Posterior cingulate gyrus (tissue), 11 donors: Measurements from ENCODE around the gene RAD51B.

Experiments used
- DNase-seq, 10 donors: peaks; one replicate each; pipeline versions ENCODE4 v3.0.0 to v3.0.0-alpha.2; 2020 to 2021; ENCODE audit warnings: mixed read lengths in 3 of 10
- intact Hi-C: fragments of 100-400 bp; cut with DNase I; formaldehyde crosslinking; loops from one replicate; pipeline ENCODE4 v1.15.1; 2023

The RAD51B gene

GRCh38 chr14:68401855-68402254 lies 582.3 kb downstream of the RAD51B start:
- intact Hi-C loops: loop anchor here (10.0 kb wide), 1 partner anchor 147 kb away; no protein-coding TSS in a partner anchor

GRCh38 chr14:68402525-68403101 lies 583.0 kb downstream of the RAD51B start:
- no peak for DNase-seq
- intact Hi-C loops: loop anchor here (10.0 kb wide), 1 partner anchor 148 kb away; no protein-coding TSS in a partner anchor

More at GRCh38 chr14:68401855-68402254, 582.3 kb downstream of the RAD51B start:
- no peak for DNase-seq

GRCh38 chr14:68403191-68404145 lies 583.9 kb downstream of the RAD51B start:
- DNase-seq: no peak
- intact Hi-C loops: loop anchor here (10.0 kb wide), 1 partner anchor 149 kb away; no protein-coding TSS in a partner anchor

- intact Hi-C loops: loop anchor here (10.0 kb wide), 1 partner anchor 149 kb away; no protein-coding TSS in a partner anchor
- DNase-seq: no peak
These were observed 584.6 kb downstream of the RAD51B start for GRCh38 chr14:68404146-68404527.

- no peak for DNase-seq
- intact Hi-C loops: loop anchor here (10.0 kb wide), 1 partner anchor 150 kb away; no protein-coding TSS in a partner anchor
These were observed 585.1 kb downstream of the RAD51B start for GRCh38 chr14:68404652-68405183.

GRCh38 chr14:68405961-68406360 lies 586.4 kb downstream of the RAD51B start:
- intact Hi-C loops: loop anchor here (10.0 kb wide), 1 partner anchor 151 kb away; no protein-coding TSS in a partner anchor
- no peak for DNase-seq

- no peak for DNase-seq
- intact Hi-C loops: loop anchor here (10.0 kb wide), 1 partner anchor 152 kb away; no protein-coding TSS in a partner anchor
These were observed 587.7 kb downstream of the RAD51B start for GRCh38 chr14:68407285-68407684.

- intact Hi-C loops: loop anchor here (10.0 kb wide), 1 partner anchor 153 kb away; no protein-coding TSS in a partner anchor
- DNase-seq: no peak
These were observed 588.2 kb downstream of the RAD51B start for GRCh38 chr14:68407825-68408224.

- no peak for DNase-seq
- intact Hi-C loops: loop anchor here (10.0 kb wide), 1 partner anchor 154 kb away; no protein-coding TSS in a partner anchor
These were observed 589.1 kb downstream of the RAD51B start for GRCh38 chr14:68408680-68409079.

- no peak for DNase-seq
- intact Hi-C loops: loop anchor here (10.0 kb wide), 1 partner anchor 155 kb away; no protein-coding TSS in a partner anchor
These were observed 589.8 kb downstream of the RAD51B start for GRCh38 chr14:68409387-68409786.

GRCh38 chr14:68412505-68413465 lies 593.2 kb downstream of the RAD51B start:
- DNase-seq: no peak
- intact Hi-C loops: no loop called here

GRCh38 chr14:68413509-68413908 lies 593.9 kb downstream of the RAD51B start:
- intact Hi-C loops: no loop called here
- no peak for DNase-seq

GRCh38 chr14:68414121-68414520 lies 594.5 kb downstream of the RAD51B start:
- intact Hi-C loops: no loop called here

GRCh38 chr14:68416171-68416570 lies 596.6 kb downstream of the RAD51B start:
- intact Hi-C loops: no loop called here
- no peak for DNase-seq

More at GRCh38 chr14:68414121-68414520, 594.5 kb downstream of the RAD51B start:
- DNase-seq: no peak

GRCh38 chr14:68417009-68417650 lies 597.6 kb downstream of the RAD51B start:
- DNase-seq: no peak
- intact Hi-C loops: no loop called here

- no peak for DNase-seq
- intact Hi-C loops: no loop called here
These were observed 598.9 kb downstream of the RAD51B start for GRCh38 chr14:68418174-68419118.

- intact Hi-C loops: no loop called here
- no peak for DNase-seq
These were observed 600.8 kb downstream of the RAD51B start for GRCh38 chr14:68420350-68420749.

GRCh38 chr14:68421116-68421515 lies 601.5 kb downstream of the RAD51B start:
- DNase-seq: no peak
- intact Hi-C loops: no loop called here
